ENCODE data around the gene SATB1.

Gene SATB1

GRCh38 chr3:18436213-18436612, 11.1 kb upstream of the SATB1 start:
- no peaks in the 10 kb centered on the region for H3K9me3 ChIP-seq (ENCODE audit: insufficient read depth, low read depth, low read length)
- peak overlapping the region; percentile 30 for H3K9ac ChIP-seq (ENCODE audit: low read depth, low read length, poor library complexity, severe bottlenecking)
- H3F3A ChIP-seq (ENCODE audit: low read depth): 0 out of 2 replicates have a peak, but pooled peaks cover 8% of the 10 kb centered on the region
- H3K27me3 ChIP-seq (ENCODE audit: insufficient read depth, low read length, poor library complexity, severe bottlenecking): no peaks in the 10 kb centered on the region
- no peaks in the 10 kb centered on the region for H3K9me2 ChIP-seq (replicated peaks; ENCODE audit: low read depth, low read length)
- peak overlapping the region; percentile 96 for H3K4me2 ChIP-seq (ENCODE audit: low read depth, low read length, poor library complexity, severe bottlenecking)
- peaks cover 42% of the 10 kb centered on the region for H4K20me1 ChIP-seq (ENCODE audit: insufficient read depth, low read length, poor library complexity, severe bottlenecking)
- TF ChIP-seq EZH2phosphoT487 (IDR thresholded peaks at IDR 0.05; ENCODE audit: borderline replicate concordance) (no peak), CTCF (conservative IDR thresholded peaks at IDR 0.05; ENCODE audit: low read length) (no peak)
- no peaks in the 10 kb centered on the region for H3K36me3 ChIP-seq (ENCODE audit: insufficient read depth, low read length)
- no peak overlapping the region for H2AFZ ChIP-seq (ENCODE audit: low read length)
- H3K4me1 ChIP-seq (ENCODE audit: insufficient read depth, low read length, poor library complexity, severe bottlenecking): peaks cover 96% of the 10 kb centered on the region
- peaks cover 100% of the 10 kb centered on the region for H3K79me2 ChIP-seq (ENCODE audit: insufficient read depth, low read length)
- H3K4me3 ChIP-seq (ENCODE audit: low read length, poor library complexity, severe bottlenecking): peak overlapping the region; percentile 34

GRCh38 chr3:18434711-18435110, 9.6 kb upstream of the SATB1 start:
- Histone ChIP-seq H3K4me3 (ENCODE audit: low read length, poor library complexity, severe bottlenecking) (peak overlapping the region; percentile 34), H3K4me1 (ENCODE audit: insufficient read depth, low read length, poor library complexity, severe bottlenecking) (peaks cover 95% of the 10 kb centered on the region), H4K20me1 (ENCODE audit: insufficient read depth, low read length, poor library complexity, severe bottlenecking) (peaks cover 34% of the 10 kb centered on the region), H3K9ac (ENCODE audit: low read depth, low read length, poor library complexity, severe bottlenecking) (peak overlapping the region; percentile 5), H3K36me3 (ENCODE audit: insufficient read depth, low read length) (no peaks in the 10 kb centered on the region), H3F3A (ENCODE audit: low read depth) (0 out of 2 replicates have a peak, but pooled peaks cover 8% of the 10 kb centered on the region), H3K9me2 (replicated peaks; ENCODE audit: low read depth, low read length) (no peaks in the 10 kb centered on the region), H2AFZ (ENCODE audit: low read length) (no peak overlapping the region), H3K79me2 (ENCODE audit: insufficient read depth, low read length) (peaks cover 99% of the 10 kb centered on the region), H3K9me3 (ENCODE audit: insufficient read depth, low read depth, low read length) (no peaks in the 10 kb centered on the region), H3K27me3 (ENCODE audit: insufficient read depth, low read length, poor library complexity, severe bottlenecking) (no peaks in the 10 kb centered on the region), H3K4me2 (ENCODE audit: low read depth, low read length, poor library complexity, severe bottlenecking) (peak overlapping the region; percentile 96)
- no peak for TF ChIP-seq EZH2phosphoT487 (IDR thresholded peaks at IDR 0.05; ENCODE audit: borderline replicate concordance)
- no peak for TF ChIP-seq CTCF (conservative IDR thresholded peaks at IDR 0.05; ENCODE audit: low read length)

DNA sequence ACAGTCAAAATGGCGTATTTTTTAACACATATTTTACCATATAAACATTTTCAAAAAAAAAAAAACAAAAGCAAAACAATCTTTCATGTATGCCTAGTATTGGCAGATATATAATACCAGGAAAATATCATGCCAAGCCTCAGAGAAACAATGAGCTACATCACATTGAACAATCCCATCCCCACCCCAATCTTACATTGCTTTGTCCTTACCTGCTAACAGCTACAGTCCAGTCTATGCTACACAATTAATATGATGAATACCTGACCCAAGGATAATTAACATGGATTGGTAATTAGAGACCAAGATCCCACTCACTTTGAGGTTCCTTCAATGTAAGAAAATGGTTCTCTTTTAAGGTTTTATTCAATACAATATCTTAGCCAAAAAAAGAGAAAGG, 7.6 kb upstream of the SATB1 start:
- H3K4me3 ChIP-seq (ENCODE audit: low read length, poor library complexity, severe bottlenecking): no peak overlapping the region
- no peaks in the 10 kb centered on the region for H3F3A ChIP-seq (ENCODE audit: low read depth)
- no peaks in the 10 kb centered on the region for H3K9me2 ChIP-seq (replicated peaks; ENCODE audit: low read depth, low read length)
- H2AFZ ChIP-seq (ENCODE audit: low read length): no peak overlapping the region
- peaks cover 93% of the 10 kb centered on the region for H3K4me1 ChIP-seq (ENCODE audit: insufficient read depth, low read length, poor library complexity, severe bottlenecking)
- H3K4me2 ChIP-seq (ENCODE audit: low read depth, low read length, poor library complexity, severe bottlenecking): peak overlapping the region; percentile 96
- TF ChIP-seq EZH2phosphoT487 (IDR thresholded peaks at IDR 0.05; ENCODE audit: borderline replicate concordance) (no peak), CTCF (conservative IDR thresholded peaks at IDR 0.05; ENCODE audit: low read length) (no peak)
- H3K79me2 ChIP-seq (ENCODE audit: insufficient read depth, low read length): peaks cover 98% of the 10 kb centered on the region
- H4K20me1 ChIP-seq (ENCODE audit: insufficient read depth, low read length, poor library complexity, severe bottlenecking): peaks cover 27% of the 10 kb centered on the region
- no peaks in the 10 kb centered on the region for H3K36me3 ChIP-seq (ENCODE audit: insufficient read depth, low read length)
- H3K9me3 ChIP-seq (ENCODE audit: insufficient read depth, low read depth, low read length): no peaks in the 10 kb centered on the region
- no peaks in the 10 kb centered on the region for H3K27me3 ChIP-seq (ENCODE audit: insufficient read depth, low read length, poor library complexity, severe bottlenecking)
- H3K9ac ChIP-seq (ENCODE audit: low read depth, low read length, poor library complexity, severe bottlenecking): peak overlapping the region; percentile 28
